GM10266 (cell line): Measurements from ENCODE around the gene SERPINA12.

ENCODE experiments used
- DNase-seq: peaks from one replicate; pipeline ENCODE4 v3.0.0; 2012; ENCODE audit errors: extremely low spot score
- TF ChIP-seq, protein P1 (sequence below): IDR thresholded peaks from 2 replicates; pipeline ENCODE4 v1.5.1; 2012; ENCODE audit warnings: mild to moderate bottlenecking, low read depth; ENCODE audit not compliant: control insufficient read depth, insufficient read depth; ENCODE audit errors: missing control alignments

SERPINA12 gene

DNA sequence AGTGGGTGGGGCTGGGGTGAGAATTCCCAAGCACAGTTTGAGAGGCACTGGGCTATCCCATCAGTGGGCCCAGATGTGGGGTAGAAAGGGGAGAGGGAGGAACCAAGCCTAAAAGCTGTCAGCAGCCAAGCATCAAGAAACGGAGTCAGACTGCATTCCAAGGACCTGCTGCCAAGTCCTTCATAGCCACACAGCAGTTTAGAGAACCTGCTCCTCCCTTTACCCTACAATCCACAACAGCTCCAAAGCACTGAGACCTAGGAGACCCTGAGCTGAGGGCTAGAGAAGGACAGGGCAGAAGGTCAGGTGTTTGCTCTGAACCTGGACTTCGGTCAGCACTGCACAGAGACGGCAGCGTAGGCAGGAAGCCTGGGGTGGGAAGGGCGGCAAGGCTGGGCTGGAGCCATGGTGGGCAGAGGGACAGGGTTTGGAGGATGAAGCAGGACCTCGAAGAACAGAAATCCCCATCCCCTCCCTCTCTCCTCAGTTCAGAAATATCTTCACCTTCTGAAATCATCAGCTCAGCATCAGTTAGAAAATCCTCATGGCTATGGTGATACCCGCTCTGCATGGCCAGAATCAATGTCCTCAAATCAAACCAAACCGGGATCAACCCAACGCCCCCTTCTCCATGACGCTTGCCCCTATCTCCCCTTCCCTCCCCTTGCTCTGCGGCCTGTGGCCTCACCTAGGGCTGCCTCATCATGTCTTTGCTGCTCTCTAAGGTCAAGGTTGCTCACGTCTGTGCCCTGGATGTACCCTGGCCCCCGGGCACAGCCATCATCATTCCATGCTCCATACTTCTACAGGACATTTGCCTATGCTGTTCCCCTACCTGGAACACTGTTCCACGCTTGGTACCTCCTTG, 39.1 kb upstream of the SERPINA12 start:
- no peak for DNase-seq
- TF ChIP-seq, protein P1, sequence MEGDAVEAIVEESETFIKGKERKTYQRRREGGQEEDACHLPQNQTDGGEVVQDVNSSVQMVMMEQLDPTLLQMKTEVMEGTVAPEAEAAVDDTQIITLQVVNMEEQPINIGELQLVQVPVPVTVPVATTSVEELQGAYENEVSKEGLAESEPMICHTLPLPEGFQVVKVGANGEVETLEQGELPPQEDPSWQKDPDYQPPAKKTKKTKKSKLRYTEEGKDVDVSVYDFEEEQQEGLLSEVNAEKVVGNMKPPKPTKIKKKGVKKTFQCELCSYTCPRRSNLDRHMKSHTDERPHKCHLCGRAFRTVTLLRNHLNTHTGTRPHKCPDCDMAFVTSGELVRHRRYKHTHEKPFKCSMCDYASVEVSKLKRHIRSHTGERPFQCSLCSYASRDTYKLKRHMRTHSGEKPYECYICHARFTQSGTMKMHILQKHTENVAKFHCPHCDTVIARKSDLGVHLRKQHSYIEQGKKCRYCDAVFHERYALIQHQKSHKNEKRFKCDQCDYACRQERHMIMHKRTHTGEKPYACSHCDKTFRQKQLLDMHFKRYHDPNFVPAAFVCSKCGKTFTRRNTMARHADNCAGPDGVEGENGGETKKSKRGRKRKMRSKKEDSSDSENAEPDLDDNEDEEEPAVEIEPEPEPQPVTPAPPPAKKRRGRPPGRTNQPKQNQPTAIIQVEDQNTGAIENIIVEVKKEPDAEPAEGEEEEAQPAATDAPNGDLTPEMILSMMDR = no peak

DNA sequence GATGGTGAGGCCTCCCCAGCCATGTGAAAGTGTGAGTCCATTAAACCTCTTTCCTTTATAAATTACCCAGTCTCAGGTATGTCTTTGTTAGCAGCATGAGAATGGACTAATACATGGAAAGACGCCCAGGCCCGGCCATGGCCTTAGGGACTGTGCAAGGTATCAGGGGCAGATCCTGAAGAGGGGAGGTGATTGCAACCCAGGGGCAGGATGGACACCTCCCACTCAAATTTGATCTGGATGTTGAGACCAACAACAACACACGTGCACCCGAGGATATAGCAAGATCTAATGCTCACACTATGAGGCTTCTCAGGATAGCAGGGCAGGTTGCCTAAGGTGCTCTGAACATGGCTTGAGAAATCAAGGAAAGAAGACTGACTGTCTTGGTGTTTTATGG, 38.5 kb upstream of the SERPINA12 start:
- TF ChIP-seq, protein P1 = no peak
- DNase-seq = no peak

DNA sequence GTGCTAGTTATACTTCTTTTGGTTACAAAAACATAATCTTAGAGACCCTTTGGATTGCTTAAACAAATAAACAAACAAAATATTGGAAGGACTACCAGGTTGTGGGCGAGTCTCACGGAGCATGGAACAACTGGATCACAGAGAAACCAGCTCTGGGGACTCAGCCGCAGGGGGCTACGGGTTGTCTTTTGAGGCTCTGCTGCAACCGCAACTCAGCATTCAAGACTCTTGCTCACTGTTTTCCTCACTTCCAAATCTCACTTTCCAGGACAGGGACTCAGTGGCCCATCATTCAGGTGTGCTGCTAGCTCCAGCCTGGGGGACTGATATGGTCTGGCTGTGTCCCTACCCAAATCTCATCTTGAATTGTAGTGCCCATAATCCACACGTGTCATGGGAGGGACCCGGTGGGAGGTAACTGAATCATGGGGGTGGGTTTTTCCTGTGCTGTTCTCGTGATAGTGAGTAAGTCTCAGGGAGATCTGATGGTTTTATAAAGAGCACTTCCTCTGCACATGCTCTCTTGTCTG, 37.9 kb upstream of the SERPINA12 start:
- TF ChIP-seq, protein P1 = no peak
- no peak for DNase-seq

DNA sequence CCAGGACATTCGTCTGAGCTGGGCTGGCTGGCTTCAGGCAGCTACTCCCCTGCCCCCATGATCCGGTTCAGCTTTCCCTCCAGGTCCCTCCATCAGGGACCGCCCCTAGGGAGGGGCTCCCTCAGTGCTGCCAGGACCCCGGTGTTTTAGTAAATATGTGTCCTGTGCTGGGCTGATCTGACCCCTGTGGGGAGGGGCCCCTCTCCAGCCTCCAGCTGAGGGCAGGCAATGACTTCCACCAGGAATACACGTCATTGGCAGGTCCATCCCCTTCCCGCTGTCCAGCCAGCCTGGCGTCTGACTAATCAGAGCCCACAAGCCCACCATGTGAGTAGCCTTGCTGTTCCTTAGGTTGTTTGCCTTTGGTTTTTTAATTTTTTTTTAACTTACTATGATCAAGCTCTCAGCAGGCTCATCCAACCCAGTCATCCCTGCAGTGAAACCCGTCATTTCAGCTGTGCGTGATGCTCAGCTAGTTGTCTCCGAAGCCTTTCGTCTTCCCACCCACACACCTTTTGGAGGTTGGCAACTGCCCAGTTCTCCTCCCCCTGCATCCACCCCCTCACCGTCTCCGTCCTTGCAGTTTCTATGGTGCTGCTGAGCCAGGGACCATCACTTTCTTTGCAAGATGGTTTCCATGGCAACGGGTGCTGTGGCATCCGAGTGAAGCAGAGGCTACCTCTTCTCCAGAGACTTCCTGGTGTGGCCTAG, 36.0 kb upstream of the SERPINA12 start:
- DNase-seq = no peak
- TF ChIP-seq, protein P1 = no peak

DNA sequence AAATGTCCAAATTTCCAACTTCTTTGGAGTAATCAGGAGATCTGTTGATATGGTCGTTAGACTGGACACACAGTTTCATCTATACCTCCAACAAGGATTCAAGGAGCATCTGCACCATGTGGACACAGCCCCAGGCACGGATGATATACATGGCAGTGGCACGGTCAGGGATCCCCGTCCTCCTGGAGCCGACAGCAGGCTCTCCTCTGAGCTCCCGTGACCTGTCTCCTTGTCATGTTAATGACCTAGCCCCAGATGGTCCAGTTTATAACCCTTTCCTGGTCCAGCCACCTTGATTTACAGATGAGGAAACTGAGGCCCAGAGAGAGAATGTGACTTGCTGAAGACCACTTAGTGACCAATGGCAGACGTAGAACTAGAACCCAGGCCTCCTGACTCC, 35.5 kb upstream of the SERPINA12 start:
- TF ChIP-seq, protein P1 = no peak
- no peak for DNase-seq

DNA sequence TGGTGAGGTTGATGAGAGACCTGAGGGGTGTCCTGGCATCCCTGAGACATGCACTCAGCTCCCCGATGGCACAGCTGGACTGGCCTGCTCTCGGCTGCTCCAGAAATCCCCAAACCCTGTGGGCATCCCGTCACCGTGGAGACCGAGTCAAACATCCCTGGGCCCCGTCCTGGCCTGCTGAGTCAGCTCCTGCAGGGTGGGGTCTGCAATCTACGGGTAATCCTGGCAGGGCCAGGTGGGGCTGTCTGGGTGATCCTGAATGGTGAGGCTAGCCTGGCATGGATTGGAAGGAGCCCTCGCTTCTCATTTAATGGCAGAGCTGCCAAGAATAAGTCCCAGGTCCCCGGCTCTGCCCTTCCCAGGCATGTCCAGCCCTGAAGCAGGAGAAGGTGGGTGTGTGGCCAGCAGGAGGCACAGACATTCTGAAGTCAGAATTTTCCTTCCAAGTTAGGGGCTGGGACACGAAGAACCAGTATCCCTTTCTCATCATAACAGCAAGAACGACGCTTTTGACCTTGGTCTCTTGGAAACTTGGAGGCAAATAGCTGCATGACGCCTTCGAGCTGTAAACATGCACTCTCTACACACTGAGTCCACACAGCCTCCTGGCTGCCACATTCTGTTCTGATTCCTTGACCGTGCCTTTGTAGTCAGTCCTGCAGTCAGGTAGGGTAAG, 34.3 kb upstream of the SERPINA12 start:
- DNase-seq = no peak
- TF ChIP-seq, protein P1 = no peak
